ENCODE results near the gene ADD2.
A peak's percentile ranks its signal among the peaks of the same experiment; 100 is the strongest.

Gene ADD2

DNA sequence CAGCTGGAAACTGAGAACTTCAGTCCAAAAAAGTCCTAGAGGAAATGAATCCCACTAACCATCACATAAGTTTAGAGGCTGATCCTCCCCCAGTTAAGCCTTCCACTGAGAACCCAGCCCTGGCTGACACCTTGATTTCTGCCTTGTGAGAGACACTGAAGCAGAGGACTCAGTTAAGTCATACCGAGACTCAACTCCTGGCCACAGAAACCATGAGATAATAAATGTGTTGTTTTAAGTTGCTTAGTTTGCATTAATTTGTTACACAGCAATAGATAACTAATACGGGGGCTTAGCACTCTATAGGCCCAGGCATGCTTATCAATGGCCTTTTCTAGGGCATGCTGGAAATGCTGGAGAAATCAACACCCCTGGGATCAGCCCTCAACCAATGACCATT, 3.4 kb upstream of the ADD2 start:
- no peak overlapping the region for H3K27ac ChIP-seq (ENCODE audit: low read depth, low read length)
- H3K79me2 ChIP-seq (ENCODE audit: control insufficient read depth, insufficient read depth, low read length) = peaks cover 2% of the 10 kb centered on the region
- no peak overlapping the region for H3K9ac ChIP-seq (ENCODE audit: low read length)
- H3K27me3 ChIP-seq (ENCODE audit: insufficient read depth, low read length, poor library complexity) = no peaks in the 10 kb centered on the region
- H3K56ac ChIP-seq (ENCODE audit: low read length) = no peak overlapping the region
- peaks cover 4% of the 10 kb centered on the region for H3K4me1 ChIP-seq (ENCODE audit: control insufficient read depth, low read depth, low read length)
- no peak overlapping the region for H3K4me2 ChIP-seq (ENCODE audit: low read length)
- no peak overlapping the region for H2AK5ac ChIP-seq (ENCODE audit: low read length)
- DNase-seq = no peak
- no peak overlapping the region for H3K4ac ChIP-seq (ENCODE audit: low read depth, low read length)
- H2BK15ac ChIP-seq (replicated peaks; ENCODE audit: low read depth) = no peak overlapping the region
- no peak overlapping the region for H4K8ac ChIP-seq (ENCODE audit: low read depth, low read length)
- no peaks in the 10 kb centered on the region for H3K36me3 ChIP-seq (ENCODE audit: control insufficient read depth, insufficient read depth, low read length)
- no peak overlapping the region for H3K18ac ChIP-seq (ENCODE audit: low read length)
- no CpG with 5 or more reads among the region's 2 CpGs for WGBS (ENCODE audit: extremely low coverage, insufficient coverage, low lambda C conversion rate)
- no peak overlapping the region for H3K4me3 ChIP-seq (ENCODE audit: low read length)
- no peak overlapping the region for H2BK120ac ChIP-seq (ENCODE audit: low read depth, low read length)
- H4K5ac ChIP-seq (ENCODE audit: low read length) = no peak overlapping the region
- no peak overlapping the region for H3K23ac ChIP-seq (ENCODE audit: low read length)
- H2BK5ac ChIP-seq (ENCODE audit: low read length) = no peak overlapping the region
- peaks cover 1% of the 10 kb centered on the region for H3K79me1 ChIP-seq (ENCODE audit: low read length)

DNA sequence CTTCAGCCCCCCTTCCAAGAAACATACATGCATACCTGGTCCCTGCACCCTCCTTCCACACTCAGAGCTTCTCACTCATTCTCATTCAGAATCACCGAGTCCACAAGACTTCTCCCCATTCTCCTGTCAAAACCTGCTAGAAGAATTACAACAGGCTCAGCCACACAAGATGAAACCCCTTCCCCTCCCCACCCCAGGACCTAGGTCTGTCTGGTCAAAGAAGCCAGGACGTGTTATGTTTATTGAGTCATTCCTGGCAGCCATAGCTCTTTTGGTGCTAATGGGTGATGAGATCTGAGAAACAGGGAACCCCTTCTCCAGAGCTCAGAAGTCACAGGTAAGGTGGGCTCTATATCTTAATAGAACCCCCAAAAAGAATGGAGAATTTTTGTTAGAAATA, 1.4 kb upstream of the ADD2 start:
- DNase-seq = no peak
- no CpG with 5 or more reads among the region's 2 CpGs for WGBS (ENCODE audit: extremely low coverage, insufficient coverage, low lambda C conversion rate)
- Histone ChIP-seq H2BK5ac (ENCODE audit: low read length) (no peak overlapping the region), H3K27ac (ENCODE audit: low read depth, low read length) (no peak overlapping the region), H3K18ac (ENCODE audit: low read length) (no peak overlapping the region), H2AK5ac (ENCODE audit: low read length) (no peak overlapping the region), H3K56ac (ENCODE audit: low read length) (no peak overlapping the region), H4K5ac (ENCODE audit: low read length) (no peak overlapping the region), H3K4me1 (ENCODE audit: control insufficient read depth, low read depth, low read length) (peaks cover 4% of the 10 kb centered on the region), H2BK120ac (ENCODE audit: low read depth, low read length) (no peak overlapping the region), H3K36me3 (ENCODE audit: control insufficient read depth, insufficient read depth, low read length) (no peaks in the 10 kb centered on the region), H3K4ac (ENCODE audit: low read depth, low read length) (no peak overlapping the region), H3K4me3 (ENCODE audit: low read length) (no peak overlapping the region), H3K27me3 (ENCODE audit: insufficient read depth, low read length, poor library complexity) (no peaks in the 10 kb centered on the region), H3K9ac (ENCODE audit: low read length) (no peak overlapping the region), H3K79me1 (ENCODE audit: low read length) (peaks cover 2% of the 10 kb centered on the region), H4K8ac (ENCODE audit: low read depth, low read length) (no peak overlapping the region), H3K23ac (ENCODE audit: low read length) (no peak overlapping the region), H2BK15ac (replicated peaks; ENCODE audit: low read depth) (no peak overlapping the region), H3K79me2 (ENCODE audit: control insufficient read depth, insufficient read depth, low read length) (peaks cover 17% of the 10 kb centered on the region), H3K4me2 (ENCODE audit: low read length) (no peak overlapping the region)

DNA sequence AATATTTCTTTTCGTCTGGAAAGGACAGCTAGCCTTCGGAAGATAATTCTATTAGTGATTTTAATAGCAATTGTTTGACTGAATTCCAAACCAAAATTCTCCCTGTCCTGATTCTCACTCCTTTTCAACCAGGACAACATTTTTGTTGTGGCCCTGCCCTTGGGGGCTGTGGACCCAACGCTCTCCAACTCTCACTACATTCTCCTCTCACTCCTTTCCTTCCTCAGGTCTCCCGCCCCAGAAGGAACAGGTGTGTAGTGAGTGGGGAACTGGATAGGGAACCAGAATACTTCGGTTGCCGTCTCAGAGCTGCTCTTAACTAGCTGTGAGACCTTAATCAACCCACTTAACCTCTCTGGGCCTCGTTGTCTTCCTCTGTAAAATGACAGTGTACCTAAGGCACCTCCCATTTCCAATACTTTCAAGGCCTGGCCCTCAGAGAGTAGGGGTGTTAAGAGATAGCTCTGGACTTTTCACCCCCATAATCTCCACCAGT, 638 bp upstream of the ADD2 start:
- Histone ChIP-seq H2AK5ac (ENCODE audit: low read length) (no peak overlapping the region), H3K27me3 (ENCODE audit: insufficient read depth, low read length, poor library complexity) (no peaks in the 10 kb centered on the region), H2BK5ac (ENCODE audit: low read length) (no peak overlapping the region), H3K23ac (ENCODE audit: low read length) (no peak overlapping the region), H2BK15ac (replicated peaks; ENCODE audit: low read depth) (peak overlapping the region; percentile 28), H3K36me3 (ENCODE audit: control insufficient read depth, insufficient read depth, low read length) (no peaks in the 10 kb centered on the region), H3K27ac (ENCODE audit: low read depth, low read length) (no peak overlapping the region), H3K9ac (ENCODE audit: low read length) (no peak overlapping the region), H3K4me1 (ENCODE audit: control insufficient read depth, low read depth, low read length) (peaks cover 4% of the 10 kb centered on the region), H3K4ac (ENCODE audit: low read depth, low read length) (no peak overlapping the region), H3K4me2 (ENCODE audit: low read length) (no peak overlapping the region), H3K56ac (ENCODE audit: low read length) (peak overlapping the region; percentile 72), H3K79me2 (ENCODE audit: control insufficient read depth, insufficient read depth, low read length) (peaks cover 24% of the 10 kb centered on the region), H3K18ac (ENCODE audit: low read length) (no peak overlapping the region), H4K5ac (ENCODE audit: low read length) (no peak overlapping the region), H3K79me1 (ENCODE audit: low read length) (peaks cover 4% of the 10 kb centered on the region), H3K4me3 (ENCODE audit: low read length) (no peak overlapping the region), H4K8ac (ENCODE audit: low read depth, low read length) (no peak overlapping the region), H2BK120ac (ENCODE audit: low read depth, low read length) (no peak overlapping the region)
- peak; percentile 28 for DNase-seq
- no CpG with 5 or more reads among the region's 7 CpGs for WGBS (ENCODE audit: extremely low coverage, insufficient coverage, low lambda C conversion rate)

DNA sequence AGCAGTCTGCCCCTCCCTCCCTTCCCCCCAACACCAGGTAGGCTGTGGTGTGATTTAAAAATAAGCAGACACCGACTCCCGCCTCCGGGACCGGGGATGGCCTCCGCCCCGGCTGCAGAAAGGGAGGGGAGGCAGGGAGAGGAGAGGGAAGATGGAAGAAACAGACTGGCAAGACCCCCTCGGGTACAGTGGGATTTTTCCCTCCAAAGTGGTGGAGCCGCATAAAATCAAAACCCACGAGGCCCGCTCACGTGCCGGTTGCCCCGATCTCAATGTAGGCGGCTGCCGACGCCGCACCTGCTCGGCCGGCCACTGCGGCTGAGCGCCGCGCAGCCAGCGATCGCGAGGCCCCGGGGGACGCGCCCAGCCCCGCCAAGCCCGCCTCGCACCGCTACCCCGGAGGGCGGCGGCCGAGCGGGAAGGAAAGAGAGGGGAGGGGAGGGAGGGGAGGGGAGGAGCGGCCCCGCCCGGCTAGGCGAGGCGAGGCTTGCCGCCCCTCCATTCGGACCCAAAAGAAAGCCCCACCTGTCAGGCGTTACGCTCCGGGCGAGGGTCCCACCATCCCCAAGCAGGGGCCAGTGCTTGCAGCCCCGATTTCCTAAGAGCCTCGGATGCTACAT, 811 bp downstream of the ADD2 start:
- Histone ChIP-seq H2AK5ac (ENCODE audit: low read length) (no peak overlapping the region), H4K8ac (ENCODE audit: low read depth, low read length) (peak overlapping the region; percentile 83), H2BK120ac (ENCODE audit: low read depth, low read length) (no peak overlapping the region), H3K9ac (ENCODE audit: low read length) (peak overlapping the region; percentile 82), H3K4me3 (ENCODE audit: low read length) (peak overlapping the region; percentile 82), H3K4me2 (ENCODE audit: low read length) (peak overlapping the region; percentile 75), H3K23ac (ENCODE audit: low read length) (peak overlapping the region; percentile 26), H3K27ac (ENCODE audit: low read depth, low read length) (peak overlapping the region; percentile 80), H3K56ac (ENCODE audit: low read length) (peak overlapping the region; percentile 93), H2BK15ac (replicated peaks; ENCODE audit: low read depth) (no peak overlapping the region), H3K4ac (ENCODE audit: low read depth, low read length) (peak overlapping the region; percentile 77), H2BK5ac (ENCODE audit: low read length) (no peak overlapping the region), H3K79me2 (ENCODE audit: control insufficient read depth, insufficient read depth, low read length) (peaks cover 31% of the 10 kb centered on the region), H4K5ac (ENCODE audit: low read length) (no peak overlapping the region), H3K4me1 (ENCODE audit: control insufficient read depth, low read depth, low read length) (peaks cover 4% of the 10 kb centered on the region), H3K27me3 (ENCODE audit: insufficient read depth, low read length, poor library complexity) (no peaks in the 10 kb centered on the region), H3K18ac (ENCODE audit: low read length) (peak overlapping the region; percentile 97), H3K79me1 (ENCODE audit: low read length) (peaks cover 4% of the 10 kb centered on the region), H3K36me3 (ENCODE audit: control insufficient read depth, insufficient read depth, low read length) (no peaks in the 10 kb centered on the region)
- peak; percentile 75 for DNase-seq
- WGBS (ENCODE audit: extremely low coverage, insufficient coverage, low lambda C conversion rate) = no CpG with 5 or more reads among the region's 51 CpGs

DNA sequence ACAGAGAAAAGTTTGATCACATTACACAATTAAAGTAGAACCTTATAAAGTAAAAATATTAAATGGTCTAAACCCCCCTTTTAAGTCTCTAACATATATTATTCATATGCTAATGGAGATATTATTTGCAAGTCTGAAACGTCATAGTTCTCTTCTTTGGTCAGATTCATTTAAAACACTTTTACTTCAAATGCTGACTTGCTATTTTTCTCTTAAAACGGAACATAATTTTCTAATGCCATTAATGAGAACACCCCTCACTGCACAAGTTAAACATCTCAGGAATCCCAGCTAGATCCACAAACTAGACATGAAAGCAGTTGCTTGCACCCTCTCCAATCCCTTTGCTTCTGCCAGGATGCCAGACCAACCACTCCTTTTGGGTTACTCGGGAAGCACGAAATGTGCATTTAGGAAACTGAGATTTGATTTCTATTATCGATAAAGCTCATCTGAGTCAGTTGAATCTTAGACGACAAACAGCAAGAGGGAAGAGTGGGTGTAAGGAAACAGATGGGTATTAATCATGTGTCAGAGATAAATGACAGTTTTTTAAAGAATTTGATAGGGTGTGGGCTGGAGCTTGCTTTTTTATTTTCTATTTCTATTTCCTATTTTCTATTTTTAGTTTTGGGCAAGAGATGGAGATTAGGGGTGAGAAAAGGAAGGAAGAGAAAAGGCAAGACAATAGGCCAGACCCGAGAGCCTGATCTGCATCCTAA, 1.5 kb downstream of the ADD2 start:
- no peak for DNase-seq
- WGBS (ENCODE audit: extremely low coverage, insufficient coverage, low lambda C conversion rate) = no CpG with 5 or more reads among the region's 7 CpGs
- peak overlapping the region; percentile 51 for H2BK120ac ChIP-seq (ENCODE audit: low read depth, low read length)
- no peak overlapping the region for H4K5ac ChIP-seq (ENCODE audit: low read length)
- H4K8ac ChIP-seq (ENCODE audit: low read depth, low read length) = no peak overlapping the region
- H3K27me3 ChIP-seq (ENCODE audit: insufficient read depth, low read length, poor library complexity) = no peaks in the 10 kb centered on the region
- H3K18ac ChIP-seq (ENCODE audit: low read length) = peak overlapping the region; percentile 97
- H3K56ac ChIP-seq (ENCODE audit: low read length) = peak overlapping the region; percentile 93
- no peak overlapping the region for H2BK5ac ChIP-seq (ENCODE audit: low read length)
- peaks cover 4% of the 10 kb centered on the region for H3K79me1 ChIP-seq (ENCODE audit: low read length)
- H3K79me2 ChIP-seq (ENCODE audit: control insufficient read depth, insufficient read depth, low read length) = peaks cover 33% of the 10 kb centered on the region
- H3K4ac ChIP-seq (ENCODE audit: low read depth, low read length) = peak overlapping the region; percentile 77
- peak overlapping the region; percentile 82 for H3K9ac ChIP-seq (ENCODE audit: low read length)
- peak overlapping the region; percentile 80 for H3K27ac ChIP-seq (ENCODE audit: low read depth, low read length)
- H3K4me3 ChIP-seq (ENCODE audit: low read length) = peak overlapping the region; percentile 82
- H2AK5ac ChIP-seq (ENCODE audit: low read length) = no peak overlapping the region
- H3K36me3 ChIP-seq (ENCODE audit: control insufficient read depth, insufficient read depth, low read length) = no peaks in the 10 kb centered on the region
- H3K4me2 ChIP-seq (ENCODE audit: low read length) = peak overlapping the region; percentile 70
- H3K4me1 ChIP-seq (ENCODE audit: control insufficient read depth, low read depth, low read length) = peaks cover 4% of the 10 kb centered on the region
- no peak overlapping the region for H2BK15ac ChIP-seq (replicated peaks; ENCODE audit: low read depth)
- H3K23ac ChIP-seq (ENCODE audit: low read length) = peak overlapping the region; percentile 97

Measured in mesendoderm (in vitro differentiated cells).